ENCODE results near the gene SEMA6A. TPM values are rescaled to one million over a fixed set of nuclear protein-coding genes. Genes with fewer than 3 reads are reported as not detected.

The SEMA6A gene
- total RNA-seq, 1 donor from 2014 or later, result 6.3 TPM

GRCh38 chr5:116437351-116437705 is 137.3 kb downstream of the SEMA6A start:
- intact Hi-C loops (cut with DNase I), result loop anchor here (5.0 kb wide), 1 partner anchor 300 kb away; no protein-coding TSS in a partner anchor
- ATAC-seq (ENCODE audit: poor library complexity) (no peak), DNase-seq (no peak)

- DNase-seq (no peak), ATAC-seq (ENCODE audit: poor library complexity) (no peak)
- intact Hi-C loops (cut with DNase I), result loop anchor here (5.0 kb wide), 1 partner anchor 300 kb away; no protein-coding TSS in a partner anchor
These were observed 137.8 kb downstream of the SEMA6A start for GRCh38 chr5:116436674-116437350.

GRCh38 chr5:116428966-116429365 is 145.7 kb downstream of the SEMA6A start:
- DNase-seq, result no peak
- ATAC-seq (ENCODE audit: poor library complexity), result no peak

GRCh38 chr5:116428413-116428812 is 146.2 kb downstream of the SEMA6A start:
- ATAC-seq (ENCODE audit: poor library complexity), result no peak

More at GRCh38 chr5:116428966-116429365, 145.7 kb downstream of the SEMA6A start:
- intact Hi-C loops (cut with DNase I), result no loop called here

GRCh38 chr5:116424951-116425350 is 149.7 kb downstream of the SEMA6A start:
- ATAC-seq (ENCODE audit: poor library complexity), result no peak
- no peak for DNase-seq
- intact Hi-C loops (cut with DNase I), result no loop called here

More at GRCh38 chr5:116428413-116428812, 146.2 kb downstream of the SEMA6A start:
- intact Hi-C loops (cut with DNase I), result no loop called here
- DNase-seq, result no peak

- no peak for ATAC-seq (ENCODE audit: poor library complexity)
- DNase-seq, result no peak
These were observed 150.4 kb downstream of the SEMA6A start for GRCh38 chr5:116424258-116424615.

GRCh38 chr5:116423587-116424257 is 150.9 kb downstream of the SEMA6A start:
- intact Hi-C loops (cut with DNase I), result no loop called here
- no peak for ATAC-seq (ENCODE audit: poor library complexity)
- DNase-seq, result no peak

More at GRCh38 chr5:116424258-116424615, 150.4 kb downstream of the SEMA6A start:
- intact Hi-C loops (cut with DNase I), result no loop called here

GRCh38 chr5:116423141-116423540 is 151.5 kb downstream of the SEMA6A start:
- ATAC-seq (ENCODE audit: poor library complexity) (no peak), DNase-seq (no peak)
- intact Hi-C loops (cut with DNase I), result no loop called here

- DNase-seq (no peak), ATAC-seq (ENCODE audit: poor library complexity) (no peak)
- intact Hi-C loops (cut with DNase I), result no loop called here
These were observed 153.5 kb downstream of the SEMA6A start for GRCh38 chr5:116421080-116421629.

- ATAC-seq (ENCODE audit: poor library complexity) (peak; percentile 25), DNase-seq (no peak)
- intact Hi-C loops (cut with DNase I), result no loop called here
These were observed 154.1 kb downstream of the SEMA6A start for GRCh38 chr5:116420540-116420939.

- DNase-seq (no peak), ATAC-seq (ENCODE audit: poor library complexity) (no peak)
- intact Hi-C loops (cut with DNase I), result no loop called here
These were observed 155.4 kb downstream of the SEMA6A start for GRCh38 chr5:116419258-116419657.

GRCh38 chr5:116418774-116419173 is 155.8 kb downstream of the SEMA6A start:
- intact Hi-C loops (cut with DNase I), result no loop called here
- no peak for ATAC-seq (ENCODE audit: poor library complexity)
- no peak for DNase-seq

- intact Hi-C loops (cut with DNase I), result no loop called here
- ATAC-seq (ENCODE audit: poor library complexity), result no peak
- DNase-seq, result no peak
These were observed 156.6 kb downstream of the SEMA6A start for GRCh38 chr5:116418016-116418415.

GRCh38 chr5:116415989-116416388 is 158.6 kb downstream of the SEMA6A start:
- no peak for DNase-seq
- no peak for ATAC-seq (ENCODE audit: poor library complexity)
- intact Hi-C loops (cut with DNase I), result no loop called here

- intact Hi-C loops (cut with DNase I), result no loop called here
- ATAC-seq (ENCODE audit: poor library complexity) (no peak), DNase-seq (no peak)
These were observed 159.4 kb downstream of the SEMA6A start for GRCh38 chr5:116415182-116415581.

GRCh38 chr5:116411101-116411571 is 163.5 kb downstream of the SEMA6A start:
- peak; percentile 69 for DNase-seq
- intact Hi-C loops (cut with DNase I), result no loop called here
- peak; percentile 78 for ATAC-seq (ENCODE audit: poor library complexity)

- intact Hi-C loops (cut with DNase I), result no loop called here
- ATAC-seq (ENCODE audit: poor library complexity) (no peak), DNase-seq (no peak)
These were observed 164.2 kb downstream of the SEMA6A start for GRCh38 chr5:116410336-116410890.

GRCh38 chr5:116409591-116410296 is 164.9 kb downstream of the SEMA6A start:
- ATAC-seq (ENCODE audit: poor library complexity) (no peak), DNase-seq (no peak)
- intact Hi-C loops (cut with DNase I), result no loop called here
